Chondrocyte (in vitro differentiated cells): ENCODE data around the gene SSUH2. TPM values are rescaled to one million over a fixed set of nuclear protein-coding genes. Genes with fewer than 3 reads are reported as not detected.
"Not testable (repeated sequence)": the region's sequence is repeated elsewhere in the genome, so short reads cannot be mapped to it uniquely, and the experiment has no call there.

ENCODE experiments used
- DNase-seq: peaks from one replicate; pipeline ENCODE4 v3.0.0; 2021; ENCODE audit warnings: mixed read lengths, low spot score
- H3K27ac Mint-ChIP-seq: one replicate; pipeline ENCODE4 v1.8.0; 2021; ENCODE audit warnings: mild to moderate bottlenecking, moderate library complexity, mixed read lengths; ENCODE audit not compliant: unreplicated experiment
- H3K27me3 Mint-ChIP-seq: 2 replicates; pipeline ENCODE4 v1.8.0; 2021; ENCODE audit warnings: low read depth, mixed read lengths
- H3K36me3 Mint-ChIP-seq: 2 replicates; pipeline ENCODE4 v1.8.0; 2021; ENCODE audit warnings: low read depth, mixed read lengths
- H3K4me1 Mint-ChIP-seq: 2 replicates; pipeline ENCODE4 v1.8.0; 2021; ENCODE audit warnings: low read depth, mild to moderate bottlenecking, mixed read lengths
- H3K4me3 Mint-ChIP-seq: one replicate; pipeline ENCODE4 v1.8.0; 2021; ENCODE audit warnings: mild to moderate bottlenecking, moderate library complexity, mixed read lengths; ENCODE audit not compliant: unreplicated experiment
- H3K9me3 Mint-ChIP-seq: 2 replicates; pipeline ENCODE4 v1.8.0; 2021; ENCODE audit warnings: low read depth, mixed read lengths
- CTCF ChIP-seq: fragments of 200-600 bp; sonication (generic); IDR thresholded peaks from 2 replicates; pipeline ENCODE4 v1.5.0; 2021; ENCODE audit warnings: antibody characterized with exemption, mild to moderate bottlenecking, moderate library complexity
- total RNA-seq: library from RNA; stranded (reverse); gene quantifications from 3 replicates; pipeline ENCODE4 v1.2.1, GENCODE V29; 2021

Gene SSUH2
- total RNA-seq, 1 donor from 2014 or later: not detected

DNA sequence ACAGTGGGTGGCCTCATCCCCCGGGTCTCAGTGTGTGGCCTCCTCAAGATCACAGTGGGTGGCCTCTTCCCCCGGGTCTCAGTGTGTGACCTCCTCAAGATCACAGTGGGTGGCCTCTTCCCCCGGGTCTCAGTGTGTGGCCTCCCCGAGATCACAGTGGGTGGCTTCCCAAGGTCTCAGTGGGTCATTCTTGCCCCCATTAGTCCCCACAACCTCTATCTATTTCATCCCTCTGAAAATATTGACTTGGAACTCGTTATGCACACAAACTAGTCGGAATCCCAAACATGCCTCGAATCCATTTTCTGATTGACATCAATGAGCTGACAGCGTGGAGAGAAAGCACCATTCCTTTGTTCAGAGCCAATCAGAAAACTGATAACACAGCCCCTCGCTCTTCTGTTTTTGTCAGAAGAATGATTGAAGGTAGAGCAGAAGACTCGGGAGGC, 10.8 kb upstream of the SSUH2 start:
- H3K9me3 Mint-ChIP-seq: peaks cover 8% of the 10 kb centered on the region
- no peak overlapping the region for H3K4me3 Mint-ChIP-seq
- H3K27me3 Mint-ChIP-seq: peaks cover 5% of the 10 kb centered on the region
- H3K27ac Mint-ChIP-seq: peak overlapping the region; percentile 80
- no peak for DNase-seq
- no peak for TF ChIP-seq CTCF
- peaks cover 59% of the 10 kb centered on the region for H3K4me1 Mint-ChIP-seq
- peaks cover 2% of the 10 kb centered on the region for H3K36me3 Mint-ChIP-seq

DNA sequence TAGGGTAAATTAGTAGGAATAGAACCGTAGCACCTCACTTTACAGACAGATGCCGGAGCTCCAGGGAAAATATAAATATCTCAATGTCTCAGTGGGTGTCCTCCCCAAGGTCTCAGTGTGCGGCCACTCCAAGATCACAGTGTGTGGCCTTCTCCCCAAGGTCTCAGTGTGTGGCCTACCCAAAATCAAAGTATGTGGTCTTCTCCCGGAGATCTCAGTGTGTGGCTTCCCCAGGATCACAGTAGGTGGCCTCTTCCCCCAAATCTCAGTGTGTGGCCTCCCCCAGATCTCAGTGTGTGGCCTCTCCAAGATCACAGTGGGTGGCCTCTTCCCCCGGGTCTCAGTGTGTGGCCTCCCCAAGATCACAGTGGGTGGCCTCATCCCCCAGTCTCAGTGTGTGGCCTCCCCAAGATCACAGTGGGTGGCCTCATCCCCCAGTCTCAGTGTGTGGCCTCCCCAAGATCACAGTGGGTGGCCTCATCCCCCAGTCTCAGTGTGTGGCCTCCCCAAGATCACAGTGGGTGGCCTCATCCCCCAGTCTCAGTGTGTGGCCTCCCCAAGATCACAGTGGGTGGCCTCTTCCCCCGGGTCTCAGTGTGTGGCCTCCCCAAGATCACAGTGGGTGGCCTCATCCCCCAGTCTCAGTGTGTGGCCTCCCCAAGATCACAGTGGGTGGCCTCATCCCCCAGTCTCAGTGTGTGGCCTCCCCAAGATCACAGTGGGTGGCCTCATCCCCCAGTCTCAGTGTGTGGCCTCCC, 10.2 kb upstream of the SSUH2 start:
- H3K36me3 Mint-ChIP-seq, DNase-seq, H3K27me3 Mint-ChIP-seq, H3K4me3 Mint-ChIP-seq, H3K9me3 Mint-ChIP-seq: not testable (repeated sequence)
- Mint-ChIP-seq H3K4me1 (peaks cover 52% of the 10 kb centered on the region), H3K27ac (peak overlapping the region; percentile 39)

DNA sequence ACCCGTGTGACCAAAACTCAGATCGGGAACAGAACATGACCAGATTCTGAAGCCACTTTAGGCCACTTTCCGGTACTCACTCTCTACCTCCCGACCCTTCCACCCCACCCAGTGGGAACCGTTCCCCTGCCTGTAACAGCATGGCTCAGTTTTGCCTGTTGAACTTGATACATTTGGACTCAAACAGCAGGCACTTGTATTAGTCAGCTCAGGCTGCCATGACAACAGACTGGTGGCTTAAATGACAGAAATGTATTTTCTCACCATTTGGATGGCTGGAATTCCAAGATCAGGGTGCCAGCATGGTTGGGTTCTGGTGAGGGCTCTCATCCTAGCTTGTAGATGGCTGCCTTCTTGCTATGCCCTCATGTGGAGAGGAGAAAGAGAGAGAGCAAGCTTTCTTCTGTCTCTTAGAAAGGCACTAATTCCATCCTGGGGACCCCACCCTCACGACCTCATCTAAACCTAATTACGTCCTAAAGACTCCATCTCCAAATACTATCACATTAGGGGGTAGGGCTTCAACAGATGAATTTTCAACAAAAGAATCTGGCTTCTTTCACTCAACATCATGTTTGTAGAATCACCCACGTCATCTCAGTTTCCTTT, 9.3 kb upstream of the SSUH2 start:
- H3K4me3 Mint-ChIP-seq: no peak overlapping the region
- peaks cover 8% of the 10 kb centered on the region for H3K9me3 Mint-ChIP-seq
- H3K27ac Mint-ChIP-seq: peak overlapping the region; percentile 51
- H3K27me3 Mint-ChIP-seq: peaks cover 10% of the 10 kb centered on the region
- no peak for DNase-seq
- H3K4me1 Mint-ChIP-seq: peaks cover 44% of the 10 kb centered on the region
- peaks cover 2% of the 10 kb centered on the region for H3K36me3 Mint-ChIP-seq
- TF ChIP-seq CTCF: no peak

- Mint-ChIP-seq H3K4me3 (no peak overlapping the region), H3K27me3 (peaks cover 10% of the 10 kb centered on the region), H3K27ac (no peak overlapping the region), H3K9me3 (peaks cover 8% of the 10 kb centered on the region), H3K36me3 (peaks cover 2% of the 10 kb centered on the region), H3K4me1 (peaks cover 30% of the 10 kb centered on the region)
- no peak for DNase-seq
- no peak for TF ChIP-seq CTCF
Observed at GRCh38 chr3:8652324-8652987, 7.9 kb upstream of the SSUH2 start.

DNA sequence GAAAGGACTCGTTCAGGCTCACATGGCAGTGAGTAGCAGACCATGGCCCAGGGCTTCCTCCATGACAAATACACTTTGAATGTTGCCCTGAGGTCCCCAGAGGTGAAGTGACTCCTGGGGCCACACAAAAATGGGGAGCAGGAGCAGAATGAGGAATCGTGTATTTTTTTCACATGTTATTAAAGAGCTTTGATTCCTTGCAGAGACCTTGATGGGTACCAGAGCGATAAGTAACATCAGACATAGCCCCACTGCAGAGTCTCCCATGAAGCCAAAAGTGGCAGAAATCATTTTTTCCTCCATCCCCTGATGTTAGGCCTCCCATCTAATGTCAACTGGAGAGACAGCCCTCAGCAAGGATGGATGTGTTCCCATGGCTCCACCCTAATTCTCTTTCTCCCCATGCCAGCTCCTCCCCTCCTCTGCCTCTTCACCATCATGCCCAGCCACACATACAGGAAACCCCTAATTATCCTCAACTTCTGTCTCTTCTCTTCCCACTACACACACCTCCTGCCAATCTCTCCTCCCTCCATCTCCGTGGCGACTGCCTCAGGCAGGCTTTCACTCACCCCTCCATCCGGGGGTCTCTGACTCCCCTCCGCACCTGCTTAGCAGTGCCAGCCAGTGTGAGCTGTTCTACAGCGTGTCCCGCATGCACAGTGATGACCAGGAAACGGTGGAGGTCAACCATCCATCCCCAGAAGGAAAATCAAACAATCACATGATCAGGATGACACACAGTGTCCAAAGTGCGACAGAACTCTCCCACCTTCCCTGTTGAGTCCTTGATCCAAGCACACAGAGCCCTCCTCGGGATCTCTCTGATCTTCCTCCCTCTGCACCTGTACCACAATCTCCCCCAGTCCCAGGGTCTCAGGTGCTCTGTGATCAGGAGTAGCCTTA, 7.1 kb upstream of the SSUH2 start:
- no peak overlapping the region for H3K4me3 Mint-ChIP-seq
- peaks cover 12% of the 10 kb centered on the region for H3K27me3 Mint-ChIP-seq
- DNase-seq: no peak

More for the DNA sequence above, 7.1 kb upstream of the SSUH2 start:
- Mint-ChIP-seq H3K27ac (no peak overlapping the region), H3K36me3 (peaks cover 2% of the 10 kb centered on the region), H3K9me3 (peaks cover 8% of the 10 kb centered on the region), H3K4me1 (peaks cover 23% of the 10 kb centered on the region)
- TF ChIP-seq CTCF: no peak
